ENCODE measurements around the gene PRM3.

Gene PRM3

DNA sequence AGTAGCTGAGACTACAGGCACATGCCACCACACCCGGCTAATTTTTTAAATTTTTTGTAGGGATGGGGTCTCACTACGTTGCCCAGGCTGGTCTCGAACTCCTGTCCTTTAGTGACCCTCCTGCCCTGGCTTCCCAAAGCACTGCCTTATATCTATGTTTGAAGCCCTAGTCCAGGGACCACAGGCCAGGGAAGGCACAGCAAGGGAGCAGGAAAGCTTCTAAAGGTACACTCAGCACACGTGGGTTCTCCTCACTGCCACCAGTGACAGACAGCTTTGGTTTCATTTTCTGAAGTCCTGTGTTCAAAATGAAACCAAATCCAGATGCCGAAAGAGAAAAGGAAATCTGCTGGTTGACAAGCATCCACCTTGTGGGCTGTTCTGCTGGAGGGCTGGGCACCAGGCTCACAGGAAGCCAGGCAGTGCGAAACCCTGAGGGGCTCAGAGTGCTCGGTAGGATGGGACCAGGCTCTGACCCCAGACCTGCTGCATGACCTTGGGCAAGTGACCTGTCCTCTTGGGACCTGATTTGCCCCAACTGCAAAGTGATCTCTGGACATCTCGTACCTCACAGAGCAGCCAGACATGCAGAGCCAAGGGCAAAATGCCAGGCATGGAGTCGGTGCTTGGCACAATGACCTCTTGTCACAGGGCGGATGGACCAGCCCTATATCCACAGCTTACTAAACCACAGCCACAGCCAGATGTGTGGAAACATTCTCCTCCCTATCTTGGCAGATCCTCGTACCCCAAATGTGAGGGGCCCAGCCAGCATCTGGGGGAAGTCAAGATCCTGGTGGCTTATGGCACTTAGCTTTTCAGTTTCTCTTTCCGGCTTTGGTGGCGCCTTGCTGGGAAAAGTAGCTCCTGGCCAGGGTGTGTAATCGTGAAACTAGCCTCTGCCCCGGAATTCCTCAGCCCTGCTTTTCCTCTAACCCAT lies 14.6 kb downstream of the PRM3 start:
- no peak for DNase-seq

- DNase-seq = peak; percentile 75
Observed at GRCh38 chr16:11257131-11257938, 16.1 kb downstream of the PRM3 start.

DNA sequence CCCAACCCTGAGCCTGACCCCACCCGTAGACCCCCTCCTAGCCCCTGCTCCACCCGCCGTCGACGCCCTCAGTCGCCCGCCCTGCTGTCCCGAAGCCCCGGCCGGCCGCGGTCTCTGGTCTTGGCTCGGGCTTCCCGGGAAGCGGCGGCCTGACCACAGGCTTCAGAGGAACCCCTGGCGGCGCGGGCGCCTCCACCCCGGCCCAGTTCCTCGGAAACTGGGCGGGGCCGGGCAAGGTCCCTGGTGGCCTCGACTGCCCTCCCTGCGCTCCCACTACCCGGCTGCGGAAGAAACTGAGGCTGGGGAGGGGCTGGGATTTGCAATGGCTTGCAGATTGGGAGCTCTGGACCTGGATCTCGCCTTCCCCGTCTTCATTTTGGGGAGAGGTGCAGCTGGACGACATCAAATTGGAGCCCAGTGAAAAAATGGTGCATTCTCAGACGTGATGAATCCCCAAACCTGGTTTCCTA lies 16.7 kb downstream of the PRM3 start:
- DNase-seq = peak; percentile 81

DNA sequence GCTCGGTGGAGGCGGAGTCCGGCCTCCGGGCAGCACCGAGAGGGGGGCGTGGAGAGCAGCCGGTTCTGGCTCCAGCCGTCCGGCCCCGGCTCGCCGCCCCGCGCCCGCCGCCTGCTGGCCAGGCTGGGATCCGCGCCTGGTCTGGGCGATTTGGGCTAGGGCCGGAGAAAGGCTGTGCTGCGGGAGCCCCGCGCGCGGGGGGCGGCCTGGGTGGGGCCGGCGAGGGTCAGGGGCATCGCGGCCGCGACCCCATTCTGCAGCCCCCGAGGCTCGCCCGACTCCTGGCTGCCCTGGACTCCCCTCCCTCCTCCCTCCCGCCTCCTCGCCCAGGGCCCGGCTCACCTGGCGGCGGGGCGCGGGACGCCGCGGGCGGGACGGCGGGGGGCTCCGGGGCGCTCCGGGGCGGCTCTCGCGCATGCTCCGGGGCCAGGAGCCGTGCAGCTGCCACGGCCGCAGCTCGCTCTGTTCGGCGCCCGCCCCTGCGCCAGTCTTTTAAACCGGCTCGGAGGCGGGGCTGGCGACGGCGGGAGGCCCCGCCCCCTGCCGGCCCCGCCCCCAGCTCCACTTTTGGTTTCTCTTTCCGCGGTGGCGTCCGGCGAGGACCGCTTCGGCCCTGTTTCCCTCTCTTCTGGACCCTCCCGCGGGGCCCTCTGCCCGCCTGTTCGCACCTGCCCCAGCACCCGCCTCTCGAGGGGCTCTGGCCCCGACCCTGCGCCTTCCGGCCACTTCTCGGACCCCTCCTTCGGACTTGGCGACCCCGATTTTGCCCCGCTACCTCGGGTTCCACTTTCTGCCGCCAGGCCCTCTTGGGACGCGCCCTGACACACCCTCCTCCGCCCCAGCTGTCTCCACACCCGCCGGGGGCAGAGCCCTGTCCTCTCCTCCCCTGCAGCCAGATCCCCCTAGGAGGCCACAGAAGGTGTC lies 17.4 kb downstream of the PRM3 start, which contains the start of gene SOCS1:
SOCS1 (minus strand) TSS at position 468 of the 924 bp plus-strand sequence. CDS start 726 bp downstream, outside the sequence.
- DNase-seq = peak; percentile 90

GRCh38 chr16:11254913-11255736 lies 18.3 kb downstream of the PRM3 start:
- DNase-seq = peak; percentile 64

DNA sequence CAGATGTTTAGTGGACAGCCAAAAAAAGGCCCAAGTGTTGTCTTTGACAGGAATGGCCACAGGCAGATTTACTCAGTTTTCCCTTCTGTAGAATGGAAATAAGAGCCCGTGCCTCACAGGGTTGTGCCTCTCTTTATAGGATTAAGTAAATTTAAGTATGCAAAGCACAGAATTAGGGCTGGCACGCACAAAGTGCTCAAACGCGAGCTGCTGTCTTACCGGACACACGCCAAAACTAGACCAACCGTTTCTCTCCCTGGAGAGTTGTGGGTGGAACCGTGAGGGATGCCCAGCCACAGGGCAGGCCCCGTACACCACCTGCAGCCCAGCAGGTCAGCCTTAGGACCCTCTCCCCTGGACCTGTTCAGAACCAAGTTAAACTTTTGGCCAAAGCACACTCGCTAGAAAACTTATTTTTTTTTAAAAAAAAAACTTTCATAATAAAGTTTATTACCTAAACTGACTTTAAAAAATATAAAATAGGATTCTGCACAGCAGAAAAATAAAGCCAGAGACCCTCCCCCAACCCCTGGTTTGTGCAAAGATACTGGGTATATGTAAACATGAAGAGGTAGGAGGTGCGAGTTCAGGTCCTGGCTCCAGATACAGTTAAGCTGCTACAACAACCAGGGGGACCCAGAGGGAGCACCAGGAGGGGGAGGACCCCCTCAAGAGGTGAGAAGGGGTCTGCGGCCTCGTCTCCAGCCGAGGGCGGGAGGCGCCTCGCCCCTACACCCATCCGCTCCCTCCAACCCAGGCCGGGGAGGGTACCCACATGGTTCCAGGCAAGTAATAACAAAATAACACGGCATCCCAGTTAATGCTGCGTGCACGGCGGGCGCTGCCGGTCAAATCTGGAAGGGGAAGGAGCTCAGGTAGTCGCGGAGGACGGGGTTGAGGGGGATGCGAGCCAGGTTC lies 19.2 kb downstream of the PRM3 start:
- peak; percentile 59 for DNase-seq

DNA sequence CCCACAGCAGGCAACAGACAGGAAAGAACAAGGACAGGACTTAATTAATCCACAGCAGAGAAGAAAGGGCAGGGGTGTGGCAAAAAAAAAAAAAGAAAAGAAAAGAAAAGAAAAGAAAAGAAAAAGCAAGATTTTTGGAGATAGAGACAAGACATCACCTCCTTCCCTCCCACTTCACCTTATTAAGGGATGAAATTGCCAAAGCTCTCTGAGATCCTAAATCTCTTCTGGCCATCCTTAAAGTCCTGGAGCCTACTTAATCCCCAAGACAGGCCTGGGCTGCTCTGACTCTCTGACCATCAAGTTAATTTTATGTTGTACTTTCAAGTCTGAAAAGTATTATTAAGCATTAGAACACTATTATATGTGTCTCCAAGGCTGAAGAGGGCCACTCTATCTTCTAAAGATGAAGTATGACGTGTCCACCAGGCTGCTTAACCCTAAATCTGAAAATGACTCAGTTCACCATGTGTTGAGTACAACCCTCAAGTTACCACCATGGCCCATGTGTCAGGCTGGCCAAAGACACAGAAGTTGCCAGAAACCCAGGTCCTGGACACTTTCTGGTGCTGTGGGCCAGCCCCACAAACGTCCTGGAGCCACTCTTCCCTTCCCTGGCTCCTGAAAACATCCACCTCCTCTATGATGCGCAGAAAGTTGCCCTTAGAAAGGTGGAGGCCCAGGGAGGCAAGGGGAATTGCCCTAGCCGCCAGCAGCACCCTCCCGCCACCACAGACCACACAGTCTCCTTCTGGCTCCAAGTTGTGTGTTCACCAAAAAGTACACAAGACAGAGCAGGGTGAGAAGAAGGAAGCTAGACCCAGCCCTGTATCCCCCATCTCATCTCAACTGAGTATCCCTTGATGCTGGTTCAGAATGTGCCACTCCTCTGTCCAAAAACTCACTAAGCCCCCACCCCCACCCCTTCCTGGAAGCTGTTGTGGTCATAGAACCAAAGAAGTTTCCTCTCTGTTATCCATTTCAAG lies 20.1 kb downstream of the PRM3 start:
- peak; percentile 70 for DNase-seq

- DNase-seq = peak; percentile 71
Observed at GRCh38 chr16:11252482-11252931, 20.9 kb downstream of the PRM3 start.

DNA sequence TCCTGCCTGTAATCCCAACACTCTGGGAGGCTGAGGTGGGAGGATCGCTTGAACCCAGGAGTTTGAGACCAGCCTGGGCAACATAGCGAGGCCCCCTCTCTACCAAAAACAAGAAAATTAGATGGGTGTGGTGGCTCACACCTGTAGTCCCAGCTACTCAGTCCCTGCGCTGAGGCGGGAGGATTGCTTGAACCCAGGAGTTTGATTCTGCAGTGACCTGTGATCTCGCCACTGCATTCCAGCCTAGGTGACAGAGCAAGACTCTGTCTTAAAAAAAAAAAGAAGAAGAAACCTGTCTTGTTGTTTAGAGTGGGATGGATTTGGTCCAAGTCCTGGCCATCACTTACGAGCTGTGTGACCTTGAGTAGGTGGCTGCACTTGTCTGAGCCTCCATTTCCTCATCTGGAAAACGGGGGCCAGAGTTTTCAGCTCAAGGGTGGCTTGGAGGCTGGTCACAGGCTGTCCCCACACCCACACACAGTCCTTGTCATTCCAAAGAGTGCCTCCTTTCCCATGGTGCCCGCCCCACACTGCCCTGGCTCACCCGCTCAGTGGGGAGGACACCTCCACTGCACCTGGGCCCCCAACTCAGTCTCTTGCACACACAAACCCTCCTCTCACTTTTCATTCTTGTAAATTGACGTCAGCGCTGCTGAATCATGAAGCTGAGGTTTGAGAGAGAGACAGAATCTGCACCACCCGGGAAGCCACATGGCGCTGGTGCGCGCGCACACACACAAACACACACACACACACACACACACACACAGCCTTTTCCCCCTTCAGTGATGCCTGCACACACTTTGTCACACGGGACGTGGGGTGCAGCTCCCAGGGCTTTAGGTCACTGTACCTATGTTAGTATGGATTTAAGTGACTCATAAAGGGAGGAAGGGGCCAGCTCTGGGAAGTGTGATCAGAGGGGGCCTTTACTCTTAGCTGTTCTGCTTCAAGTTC lies 21.6 kb downstream of the PRM3 start:
- DNase-seq = peak; percentile 91

GRCh38 chr16:11250786-11251524 lies 22.5 kb downstream of the PRM3 start:
- DNase-seq = peak; percentile 56

GRCh38 chr16:11250091-11250785 lies 23.2 kb downstream of the PRM3 start:
- DNase-seq = peak; percentile 71

GRCh38 chr16:11249233-11250061 lies 24.0 kb downstream of the PRM3 start:
- DNase-seq = no peak

DNA sequence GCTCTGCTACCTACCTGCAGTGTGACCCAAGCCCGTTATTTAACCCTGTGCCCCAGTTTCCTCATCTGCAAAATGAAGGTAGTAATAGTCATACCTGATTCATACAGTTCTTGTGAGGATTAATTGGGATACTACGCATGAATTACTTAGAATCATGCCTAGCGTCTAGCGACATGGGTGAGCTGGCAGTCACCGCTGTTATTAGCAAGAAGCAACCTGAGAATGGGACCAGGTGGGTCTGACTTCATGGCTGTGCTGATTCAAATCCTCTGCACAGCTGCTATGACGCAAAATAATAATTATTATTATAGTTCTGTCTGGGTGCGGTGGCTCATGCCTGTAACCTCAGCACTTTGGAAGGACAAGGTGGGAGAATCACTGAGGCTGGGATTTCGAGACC lies 25.3 kb downstream of the PRM3 start:
- no peak for DNase-seq

- peak; percentile 61 for DNase-seq
Observed at GRCh38 chr16:11245988-11246387, 27.4 kb downstream of the PRM3 start.

GRCh38 chr16:11245222-11245737 lies 28.1 kb downstream of the PRM3 start:
- DNase-seq = no peak
